Measurements from ENCODE around the gene SIGLEC1.

DNA sequence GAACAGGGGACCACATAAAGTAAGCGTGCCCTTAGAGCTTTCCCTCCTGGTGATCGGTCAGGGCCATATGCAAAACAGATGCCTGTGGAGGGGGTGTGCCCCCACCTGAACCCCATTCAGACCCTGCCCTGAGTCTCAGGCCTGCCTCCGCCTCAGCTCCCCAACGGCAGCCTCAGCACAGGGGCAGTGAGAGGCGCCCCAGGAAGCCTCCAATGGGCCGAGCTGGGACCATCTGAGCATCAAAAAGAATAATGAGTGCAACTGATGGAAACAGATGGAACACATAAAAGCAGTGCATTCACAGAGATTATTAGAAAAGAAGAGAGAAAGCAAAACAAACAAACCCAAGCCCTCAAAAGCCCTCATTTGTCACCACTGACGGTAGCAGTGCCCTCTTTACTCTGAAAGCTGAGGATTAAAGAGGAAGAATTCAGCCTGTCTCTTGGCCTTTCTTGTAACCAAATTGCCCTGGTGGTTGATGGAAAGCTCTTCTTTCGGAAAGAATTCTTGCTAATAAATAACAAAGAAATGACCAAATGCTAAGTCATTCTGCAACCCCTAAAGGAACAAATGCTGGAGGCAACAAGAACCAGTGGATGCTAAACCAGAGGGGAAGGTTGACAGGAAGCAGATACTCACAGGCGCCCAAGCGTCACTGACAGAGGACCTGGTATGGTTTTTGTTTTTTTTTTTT is 48.4 kb upstream of the SIGLEC1 start:
- TF ChIP-seq, protein P1, sequence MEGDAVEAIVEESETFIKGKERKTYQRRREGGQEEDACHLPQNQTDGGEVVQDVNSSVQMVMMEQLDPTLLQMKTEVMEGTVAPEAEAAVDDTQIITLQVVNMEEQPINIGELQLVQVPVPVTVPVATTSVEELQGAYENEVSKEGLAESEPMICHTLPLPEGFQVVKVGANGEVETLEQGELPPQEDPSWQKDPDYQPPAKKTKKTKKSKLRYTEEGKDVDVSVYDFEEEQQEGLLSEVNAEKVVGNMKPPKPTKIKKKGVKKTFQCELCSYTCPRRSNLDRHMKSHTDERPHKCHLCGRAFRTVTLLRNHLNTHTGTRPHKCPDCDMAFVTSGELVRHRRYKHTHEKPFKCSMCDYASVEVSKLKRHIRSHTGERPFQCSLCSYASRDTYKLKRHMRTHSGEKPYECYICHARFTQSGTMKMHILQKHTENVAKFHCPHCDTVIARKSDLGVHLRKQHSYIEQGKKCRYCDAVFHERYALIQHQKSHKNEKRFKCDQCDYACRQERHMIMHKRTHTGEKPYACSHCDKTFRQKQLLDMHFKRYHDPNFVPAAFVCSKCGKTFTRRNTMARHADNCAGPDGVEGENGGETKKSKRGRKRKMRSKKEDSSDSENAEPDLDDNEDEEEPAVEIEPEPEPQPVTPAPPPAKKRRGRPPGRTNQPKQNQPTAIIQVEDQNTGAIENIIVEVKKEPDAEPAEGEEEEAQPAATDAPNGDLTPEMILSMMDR (conservative IDR thresholded peaks at IDR 0.05; ENCODE audit: low read depth, low read length): no peak
- no peak for TF ChIP-seq EZH2 (IDR thresholded peaks at IDR 0.05; ENCODE audit: borderline replicate concordance, low read depth, low read length, poor library complexity, severe bottlenecking)
